Fibroblast of the aortic adventitia (primary cell): Measurements from ENCODE around the gene PLXNA3. TPM values are rescaled to one million over a fixed set of nuclear protein-coding genes. Genes with fewer than 3 reads are reported as not detected.

Experiments
- DNase-seq: peaks from one replicate; pipeline ENCODE4 v3.0.0-alpha.2; 2010; ENCODE audit warnings: low read depth
- H3K4me3 ChIP-seq: 2 replicates; pipeline ENCODE4 v1.5.1; 2011; ENCODE audit warnings: low read depth, mild to moderate bottlenecking, control low read depth, low read length, moderate library complexity
- CTCF ChIP-seq: IDR thresholded peaks from 2 replicates; pipeline ENCODE4 v1.5.1; 2011; ENCODE audit warnings: mild to moderate bottlenecking, low read length, control low read depth, inconsistent platforms; ENCODE audit not compliant: insufficient read depth
- total RNA-seq: library from RNA; depleted of rRNA; stranded (reverse); fragments of >200 nt; gene quantifications from 2 replicates; pipeline ENCODE4 v1.2.3, GENCODE V29; 2012; ENCODE audit warnings: low replicate concordance

Gene PLXNA3
- total RNA-seq, 1 donor: 25.8 TPM

- no peak for DNase-seq
Measured at GRCh38 chrX:154506483-154507332, 48.6 kb downstream of the PLXNA3 start.

GRCh38 chrX:154507673-154508383 lies 49.7 kb downstream of the PLXNA3 start:
- TF ChIP-seq CTCF: no peak
- DNase-seq: no peak
- no peak overlapping the region for H3K4me3 ChIP-seq

More at GRCh38 chrX:154506483-154507332, 48.6 kb downstream of the PLXNA3 start:
- no peak for TF ChIP-seq CTCF
- no peak overlapping the region for H3K4me3 ChIP-seq

- no peak for DNase-seq
- no peak overlapping the region for H3K4me3 ChIP-seq
Measured at GRCh38 chrX:154508384-154508745, 50.3 kb downstream of the PLXNA3 start.

GRCh38 chrX:154509455-154509854 lies 51.4 kb downstream of the PLXNA3 start:
- no peak for DNase-seq
- H3K4me3 ChIP-seq: no peak overlapping the region
- TF ChIP-seq CTCF: no peak

More at GRCh38 chrX:154508384-154508745, 50.3 kb downstream of the PLXNA3 start:
- no peak for TF ChIP-seq CTCF

GRCh38 chrX:154511761-154512160 lies 53.7 kb downstream of the PLXNA3 start:
- H3K4me3 ChIP-seq: no peak overlapping the region
- DNase-seq: no peak
- TF ChIP-seq CTCF: no peak

GRCh38 chrX:154512879-154513553 lies 54.9 kb downstream of the PLXNA3 start:
- H3K4me3 ChIP-seq: no peak overlapping the region
- no peak for DNase-seq
- no peak for TF ChIP-seq CTCF
